ENCODE results near the gene SPEM2. TPM values are rescaled to one million over a fixed set of nuclear protein-coding genes. Genes with fewer than 3 reads are reported as not detected.
A peak's percentile ranks its signal among the peaks of the same experiment; 100 is the strongest.

The SPEM2 gene
- not detected for total RNA-seq (ENCODE audit: unreplicated experiment)
- long read RNA-seq, result 0 reads

DNA sequence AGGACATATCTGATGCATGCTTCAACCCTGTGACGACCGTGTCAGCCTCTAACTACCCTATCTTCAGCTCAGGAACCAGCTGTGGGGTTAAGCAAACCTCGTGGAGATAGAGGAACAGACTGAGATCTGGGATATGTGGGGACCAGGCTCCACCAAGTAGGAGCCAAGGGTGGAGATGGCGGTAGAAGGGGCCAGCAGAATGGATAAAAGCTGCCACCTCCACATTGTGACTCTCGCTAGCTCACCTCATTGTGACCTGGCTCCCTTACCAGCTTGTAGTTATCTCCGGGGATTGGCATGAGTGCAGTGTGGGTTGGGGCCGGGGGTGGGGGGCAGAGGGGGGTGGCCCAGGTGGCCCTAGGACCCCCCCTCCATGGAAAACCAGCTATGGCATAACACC is at the start of gene SPEM2:
TSS of gene SPEM2 (plus strand) at position 301 of the 400 bp plus-strand sequence. CDS start at position 374, 73 bp downstream.
- Mint-ChIP-seq H3K36me3 (ENCODE audit: unreplicated experiment) (no peaks in the 10 kb centered on the region), H3K9me3 (ENCODE audit: unreplicated experiment) (peaks cover 2% of the 10 kb centered on the region), H3K4me1 (ENCODE audit: low read depth, unreplicated experiment) (peaks cover 6% of the 10 kb centered on the region), H3K27ac (ENCODE audit: unreplicated experiment) (no peak within 1 kb of the TSS), H3K4me3 (ENCODE audit: unreplicated experiment) (no peak within 1 kb of the TSS), H3K27me3 (ENCODE audit: unreplicated experiment) (peaks cover 12% of the 10 kb centered on the region)
- no peak for DNase-seq
- TF ChIP-seq, protein P1, sequence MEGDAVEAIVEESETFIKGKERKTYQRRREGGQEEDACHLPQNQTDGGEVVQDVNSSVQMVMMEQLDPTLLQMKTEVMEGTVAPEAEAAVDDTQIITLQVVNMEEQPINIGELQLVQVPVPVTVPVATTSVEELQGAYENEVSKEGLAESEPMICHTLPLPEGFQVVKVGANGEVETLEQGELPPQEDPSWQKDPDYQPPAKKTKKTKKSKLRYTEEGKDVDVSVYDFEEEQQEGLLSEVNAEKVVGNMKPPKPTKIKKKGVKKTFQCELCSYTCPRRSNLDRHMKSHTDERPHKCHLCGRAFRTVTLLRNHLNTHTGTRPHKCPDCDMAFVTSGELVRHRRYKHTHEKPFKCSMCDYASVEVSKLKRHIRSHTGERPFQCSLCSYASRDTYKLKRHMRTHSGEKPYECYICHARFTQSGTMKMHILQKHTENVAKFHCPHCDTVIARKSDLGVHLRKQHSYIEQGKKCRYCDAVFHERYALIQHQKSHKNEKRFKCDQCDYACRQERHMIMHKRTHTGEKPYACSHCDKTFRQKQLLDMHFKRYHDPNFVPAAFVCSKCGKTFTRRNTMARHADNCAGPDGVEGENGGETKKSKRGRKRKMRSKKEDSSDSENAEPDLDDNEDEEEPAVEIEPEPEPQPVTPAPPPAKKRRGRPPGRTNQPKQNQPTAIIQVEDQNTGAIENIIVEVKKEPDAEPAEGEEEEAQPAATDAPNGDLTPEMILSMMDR (IDR thresholded peaks at IDR 0.05; ENCODE audit: partially characterized antibody, unreplicated experiment), result no peak

DNA sequence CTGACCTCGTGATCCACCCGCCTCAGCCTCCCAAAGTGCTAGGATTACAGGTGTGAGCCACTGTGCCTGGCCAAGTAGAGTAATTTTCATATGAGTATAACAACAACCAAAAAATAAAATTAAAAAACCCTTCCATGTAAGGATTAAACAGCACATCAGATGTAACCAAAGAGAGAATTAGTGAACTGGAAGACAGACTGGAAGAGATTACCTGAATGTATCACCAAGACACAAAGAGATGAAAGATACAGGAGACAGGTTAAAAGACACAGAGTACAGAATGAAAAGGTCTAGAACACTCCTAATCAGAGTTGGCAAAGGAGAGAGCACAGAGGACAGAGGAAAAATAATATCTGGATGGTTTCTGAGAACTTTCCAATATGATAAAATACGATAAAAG is 46.3 kb upstream of the SPEM2 start:
- no peak overlapping the region for H3K4me3 Mint-ChIP-seq (ENCODE audit: unreplicated experiment)
- H3K27ac Mint-ChIP-seq (ENCODE audit: unreplicated experiment), result no peak overlapping the region
- TF ChIP-seq, protein P1 (IDR thresholded peaks at IDR 0.05; ENCODE audit: partially characterized antibody, unreplicated experiment), result no peak
- H3K9me3 Mint-ChIP-seq (ENCODE audit: unreplicated experiment), result peaks cover 21% of the 10 kb centered on the region
- peaks cover 22% of the 10 kb centered on the region for H3K27me3 Mint-ChIP-seq (ENCODE audit: unreplicated experiment)
- peaks cover 2% of the 10 kb centered on the region for H3K4me1 Mint-ChIP-seq (ENCODE audit: low read depth, unreplicated experiment)
- DNase-seq, result no peak
- peaks cover 8% of the 10 kb centered on the region for H3K36me3 Mint-ChIP-seq (ENCODE audit: unreplicated experiment)

DNA sequence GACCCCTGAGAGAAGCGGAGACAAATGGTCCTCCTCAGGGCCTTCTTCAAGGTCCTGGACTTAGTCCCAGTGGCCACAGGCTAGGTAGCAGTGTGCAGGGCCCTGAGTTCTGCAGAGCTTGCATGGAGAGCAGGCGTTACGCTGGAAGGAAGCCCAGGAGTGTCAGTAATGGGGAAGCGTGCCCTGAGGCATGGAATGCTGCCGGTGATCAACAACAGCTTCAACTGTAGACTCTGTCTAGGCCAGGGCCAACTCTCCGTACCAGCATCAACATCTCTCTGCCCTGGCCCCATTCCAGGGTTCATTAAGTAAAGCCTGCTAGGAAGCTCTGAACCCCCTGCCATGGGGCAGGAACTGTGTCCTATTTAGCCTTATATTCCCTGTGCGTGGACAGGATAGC is 45.1 kb upstream of the SPEM2 start:
- peaks cover 21% of the 10 kb centered on the region for H3K9me3 Mint-ChIP-seq (ENCODE audit: unreplicated experiment)
- peaks cover 3% of the 10 kb centered on the region for H3K4me1 Mint-ChIP-seq (ENCODE audit: low read depth, unreplicated experiment)
- H3K4me3 Mint-ChIP-seq (ENCODE audit: unreplicated experiment), result peak overlapping the region; percentile 63
- no peak for DNase-seq
- H3K36me3 Mint-ChIP-seq (ENCODE audit: unreplicated experiment), result peaks cover 8% of the 10 kb centered on the region
- TF ChIP-seq, protein P1 (IDR thresholded peaks at IDR 0.05; ENCODE audit: partially characterized antibody, unreplicated experiment), result no peak
- H3K27me3 Mint-ChIP-seq (ENCODE audit: unreplicated experiment), result peaks cover 24% of the 10 kb centered on the region
- H3K27ac Mint-ChIP-seq (ENCODE audit: unreplicated experiment), result no peak overlapping the region

DNA sequence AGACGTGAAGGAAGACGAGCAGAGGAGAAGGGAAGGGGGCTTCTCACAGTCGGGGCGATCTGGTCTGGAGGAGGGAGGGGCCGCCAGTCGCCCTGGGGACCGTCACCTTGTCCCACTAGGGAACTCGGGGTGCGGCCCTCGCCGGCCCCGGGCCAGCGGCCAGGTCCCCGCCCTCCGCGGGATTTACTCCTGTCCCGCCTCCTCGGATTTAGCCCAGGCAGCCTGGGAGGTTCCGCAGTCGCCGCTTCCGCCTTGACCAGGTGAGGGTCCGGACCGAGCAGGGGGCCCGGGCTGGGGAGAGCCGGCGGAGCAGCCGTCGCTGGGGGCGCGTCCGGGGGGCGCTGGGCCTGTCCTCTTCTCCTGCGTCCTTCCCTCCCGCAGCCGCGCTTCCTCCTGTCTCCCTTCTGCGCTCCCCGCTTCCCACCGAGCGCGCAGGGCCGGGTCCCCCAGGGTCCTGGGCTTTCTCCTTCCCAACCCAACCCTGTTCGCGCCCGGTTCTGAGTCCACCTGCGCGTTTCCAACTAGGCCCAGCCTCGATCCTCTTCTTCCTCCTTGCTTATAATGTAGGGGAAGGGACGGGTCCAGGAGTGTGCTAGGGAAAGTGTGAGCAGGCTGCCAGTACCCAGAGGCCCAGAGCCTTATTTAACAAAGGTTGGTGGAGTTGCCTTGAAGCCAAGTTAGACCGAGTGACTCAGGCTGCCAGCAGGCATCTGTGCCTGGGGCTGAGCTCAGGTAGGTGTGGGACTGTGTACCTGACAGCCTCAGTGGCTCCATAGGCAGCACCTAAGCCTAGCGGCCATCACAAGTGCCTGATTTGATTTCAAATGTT is 44.3 kb upstream of the SPEM2 start, which contains the start of gene TNK1:
TSS of gene TNK1 (plus strand) at position 235 of the 829 bp plus-strand sequence. CDS start 1,838 bp downstream, outside the sequence.
- H3K9me3 Mint-ChIP-seq (ENCODE audit: unreplicated experiment), result peaks cover 24% of the 10 kb centered on the region
- TF ChIP-seq, protein P1 (IDR thresholded peaks at IDR 0.05; ENCODE audit: partially characterized antibody, unreplicated experiment), result no peak
- DNase-seq, result peak; percentile 29
- H3K27me3 Mint-ChIP-seq (ENCODE audit: unreplicated experiment), result peaks cover 27% of the 10 kb centered on the region
- no peak within 1 kb of the TSS for H3K27ac Mint-ChIP-seq (ENCODE audit: unreplicated experiment)
- peaks cover 8% of the 10 kb centered on the region for H3K36me3 Mint-ChIP-seq (ENCODE audit: unreplicated experiment)
- peaks cover 3% of the 10 kb centered on the region for H3K4me1 Mint-ChIP-seq (ENCODE audit: low read depth, unreplicated experiment)
- H3K4me3 Mint-ChIP-seq (ENCODE audit: unreplicated experiment), result peak within 1 kb of the TSS; percentile 63

DNA sequence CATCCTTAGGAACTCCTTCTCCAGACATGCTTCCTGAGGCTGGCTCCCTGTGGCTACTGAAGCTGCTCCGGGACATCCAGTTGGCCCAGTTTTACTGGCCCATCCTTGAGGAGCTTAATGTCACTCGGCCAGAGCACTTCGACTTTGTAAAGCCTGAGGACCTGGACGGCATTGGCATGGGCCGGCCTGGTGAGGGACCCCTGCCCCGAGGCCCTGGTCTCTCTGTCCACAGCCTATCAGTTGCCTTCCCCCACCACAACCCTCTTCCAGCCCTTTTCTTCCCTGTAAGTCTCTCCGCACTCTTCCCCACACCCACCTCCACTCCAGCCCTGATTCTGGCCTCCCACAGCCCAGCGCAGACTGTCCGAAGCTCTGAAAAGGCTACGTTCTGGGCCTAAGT is 42.5 kb upstream of the SPEM2 start:
- H3K4me3 Mint-ChIP-seq (ENCODE audit: unreplicated experiment), result no peak overlapping the region
- TF ChIP-seq, protein P1 (IDR thresholded peaks at IDR 0.05; ENCODE audit: partially characterized antibody, unreplicated experiment), result no peak
- no peak for DNase-seq
- peaks cover 3% of the 10 kb centered on the region for H3K4me1 Mint-ChIP-seq (ENCODE audit: low read depth, unreplicated experiment)
- H3K9me3 Mint-ChIP-seq (ENCODE audit: unreplicated experiment), result peaks cover 27% of the 10 kb centered on the region
- peaks cover 27% of the 10 kb centered on the region for H3K27me3 Mint-ChIP-seq (ENCODE audit: unreplicated experiment)
- no peak overlapping the region for H3K27ac Mint-ChIP-seq (ENCODE audit: unreplicated experiment)
- H3K36me3 Mint-ChIP-seq (ENCODE audit: unreplicated experiment), result peaks cover 8% of the 10 kb centered on the region
